Left cardiac atrium (tissue), 4 donors: ENCODE data around the gene EEF1AKMT1. TPM values are rescaled to one million over a fixed set of nuclear protein-coding genes. Genes with fewer than 3 reads are reported as not detected.
A peak's percentile ranks its signal among the peaks of the same experiment; 100 is the strongest.

Experiments used
- ATAC-seq, 2 donors: fragments of 200-7000 bp; cut with Tn5 transposase; one replicate each; pipeline ENCODE4 v1.9.1; 2020; ENCODE audit warnings: mild to moderate bottlenecking in 2 of 2, moderate library complexity in 2 of 2
- DNase-seq: peaks from one replicate; pipeline ENCODE4 v3.0.0-alpha.2; 2020
- intact Hi-C, 2 donors: fragments of 100-400 bp; cut with DNase I; formaldehyde crosslinking; loops; one replicate each; pipeline versions ENCODE4 v1.14.1 to v1.15.1; 2022 to 2023
- long read RNA-seq: library from polyadenylated mRNA; unstranded; transcript quantifications from one replicate; pipeline ENCODE4 v2.0.0, GENCODE V29; 2021
- total RNA-seq, 2 donors: library from RNA; stranded (reverse); fragmentation: NEBNext Ultra II Directional; extraction: Animal tissue kit (Norgen Biotek cat#: 25700); gene quantifications; one replicate each; pipeline ENCODE4 v1.2.1, GENCODE V29; 2021
- donor health status: DM: no; HTN: yes; CAD: no.
- donor health status: DM: no; HTN: yes; CAD: no; lungs with severe emphysema.
- donor health status: DM: yes; HTN: yes; CAD: no.
- donor health status: Dilated cardiomyopathy.

Gene EEF1AKMT1, protein sequence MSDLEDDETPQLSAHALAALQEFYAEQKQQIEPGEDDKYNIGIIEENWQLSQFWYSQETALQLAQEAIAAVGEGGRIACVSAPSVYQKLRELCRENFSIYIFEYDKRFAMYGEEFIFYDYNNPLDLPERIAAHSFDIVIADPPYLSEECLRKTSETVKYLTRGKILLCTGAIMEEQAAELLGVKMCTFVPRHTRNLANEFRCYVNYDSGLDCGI
- total RNA-seq: 10 to 100 TPM in 1 of 2 donors, 1 to 10 TPM in 1; 9.4 to 13.1 TPM
- long read RNA-seq, partial matches to known transcripts: 0 of 4 reads
- long read RNA-seq, other reads (novel, unspliced or antisense): 2 of 4 reads

DNA sequence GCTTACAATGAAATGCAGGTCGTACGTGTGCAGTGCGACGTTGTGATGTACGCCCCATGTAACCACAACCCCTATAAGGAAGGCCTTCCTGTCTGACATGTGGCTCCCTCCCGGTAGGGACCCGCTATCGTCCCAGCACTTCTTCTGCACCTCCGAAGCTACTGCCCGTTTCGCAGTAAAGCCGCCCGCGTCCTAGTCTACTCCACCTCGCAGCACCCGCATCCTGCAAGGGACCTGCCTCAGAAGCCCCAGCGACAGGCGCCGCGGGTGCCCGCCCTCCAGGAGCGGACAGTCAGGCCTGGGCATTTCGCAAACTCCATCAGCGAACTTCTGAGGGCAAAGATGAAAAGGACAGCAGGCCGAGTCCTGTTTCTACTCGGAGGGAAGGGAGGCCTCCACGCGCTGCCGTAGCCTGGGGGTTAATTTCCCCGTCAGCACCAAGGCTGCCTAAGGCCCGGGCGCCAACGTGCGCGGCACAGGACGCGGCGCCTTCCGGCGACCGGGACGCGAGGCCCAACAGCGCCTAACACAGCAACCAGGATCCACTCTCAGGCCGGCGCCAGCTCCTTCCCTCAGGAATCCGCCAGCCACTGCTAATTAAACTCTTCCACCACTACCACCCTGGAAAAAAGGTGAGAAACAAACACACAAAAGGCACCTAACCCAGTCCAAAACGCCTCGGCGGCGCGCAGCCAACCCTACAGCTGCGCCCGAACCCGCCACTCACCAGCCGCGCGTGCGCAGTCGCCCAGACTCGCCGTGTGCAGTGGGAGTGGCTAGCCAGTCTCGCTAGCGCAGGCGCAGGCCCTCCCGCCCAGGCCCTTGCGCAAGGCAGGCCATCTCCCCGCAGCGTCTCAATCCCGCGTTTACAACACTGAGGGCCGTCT is at the start of gene EEF1AKMT1:
EEF1AKMT1 (minus strand) TSS at position 768 of the 887 bp plus-strand sequence. CDS start 16,363 bp downstream, outside the sequence.
- ATAC-seq (peak; percentile 99), DNase-seq (peak; percentile 96)
- intact Hi-C loops: loop anchor here in 1 of 2 donors (10.0 kb wide), 1 partner anchor 51 kb away; no protein-coding TSS in a partner anchor

DNA sequence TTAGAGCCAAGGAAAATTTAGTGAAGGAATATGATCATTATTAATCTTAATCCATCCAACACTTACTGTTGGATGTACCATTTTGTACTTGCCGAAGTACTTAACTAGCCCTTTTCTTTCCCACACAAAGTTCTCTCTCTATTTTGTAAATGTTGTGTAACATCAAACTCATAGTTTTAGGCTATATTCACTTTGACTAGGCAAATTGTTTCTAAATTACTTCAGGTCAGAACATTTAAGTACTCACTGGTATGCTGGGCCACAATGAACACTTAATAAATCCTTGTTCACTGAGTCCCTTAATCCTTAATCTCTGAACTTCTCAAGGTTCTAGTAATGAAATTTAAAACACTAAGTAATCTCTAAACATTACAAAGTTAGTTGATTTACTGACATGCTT is 49.3 kb upstream of the EEF1AKMT1 start:
- DNase-seq (no peak), ATAC-seq (no peak)
- intact Hi-C loops: loop anchor here in 1 of 2 donors (10.0 kb wide), 1 partner anchor 48 kb away; the partner anchor contains the start of gene EEF1AKMT1

DNA sequence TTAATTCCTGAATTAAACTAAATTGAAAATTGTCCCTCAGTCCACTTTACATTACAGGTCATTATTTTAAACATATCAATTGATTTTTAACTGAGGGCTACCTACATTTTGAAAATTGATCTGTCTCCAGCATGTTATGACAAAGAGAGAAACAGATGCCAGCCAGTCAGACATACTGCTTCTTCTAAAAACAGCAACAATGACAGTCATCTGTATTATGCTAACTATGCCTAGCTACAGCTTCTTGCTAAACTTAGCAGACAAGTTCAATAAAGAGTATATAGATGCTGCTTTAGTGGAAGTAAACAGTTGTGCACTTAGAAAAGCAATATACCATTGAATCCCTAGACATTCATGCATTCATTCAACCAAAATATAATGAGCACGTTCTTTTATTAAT is 48.6 kb upstream of the EEF1AKMT1 start:
- intact Hi-C loops: loop anchor here in 1 of 2 donors (10.0 kb wide), 1 partner anchor 48 kb away; the partner anchor contains the start of gene EEF1AKMT1
- DNase-seq: no peak
- ATAC-seq: no peak

GRCh38 chr13:20819715-20820114 is 46.0 kb upstream of the EEF1AKMT1 start:
- ATAC-seq (no peak), DNase-seq (no peak)
- intact Hi-C loops: loop anchor here in 1 of 2 donors (10.0 kb wide), 1 partner anchor 45 kb away; the partner anchor contains the start of gene EEF1AKMT1

DNA sequence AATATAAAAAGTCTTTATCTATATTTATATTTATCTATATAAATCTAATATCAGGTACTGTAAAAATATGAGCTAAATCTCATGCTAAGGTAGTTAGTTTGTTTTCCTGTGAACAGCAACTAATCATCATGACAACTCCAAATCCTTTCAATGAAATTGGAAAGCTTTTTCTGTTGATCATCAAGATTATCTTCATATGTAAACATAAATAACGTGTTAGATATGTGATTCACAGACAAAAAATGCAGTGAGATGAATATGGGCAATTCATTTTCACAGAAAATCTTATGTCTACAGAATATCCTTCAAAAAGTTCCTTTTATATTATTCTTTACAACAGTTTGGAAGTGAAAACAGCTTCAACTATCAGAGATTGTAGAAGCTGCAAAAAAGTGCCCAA is 41.7 kb upstream of the EEF1AKMT1 start:
- ATAC-seq (no peak), DNase-seq (no peak)
- intact Hi-C loops: no loop called here

DNA sequence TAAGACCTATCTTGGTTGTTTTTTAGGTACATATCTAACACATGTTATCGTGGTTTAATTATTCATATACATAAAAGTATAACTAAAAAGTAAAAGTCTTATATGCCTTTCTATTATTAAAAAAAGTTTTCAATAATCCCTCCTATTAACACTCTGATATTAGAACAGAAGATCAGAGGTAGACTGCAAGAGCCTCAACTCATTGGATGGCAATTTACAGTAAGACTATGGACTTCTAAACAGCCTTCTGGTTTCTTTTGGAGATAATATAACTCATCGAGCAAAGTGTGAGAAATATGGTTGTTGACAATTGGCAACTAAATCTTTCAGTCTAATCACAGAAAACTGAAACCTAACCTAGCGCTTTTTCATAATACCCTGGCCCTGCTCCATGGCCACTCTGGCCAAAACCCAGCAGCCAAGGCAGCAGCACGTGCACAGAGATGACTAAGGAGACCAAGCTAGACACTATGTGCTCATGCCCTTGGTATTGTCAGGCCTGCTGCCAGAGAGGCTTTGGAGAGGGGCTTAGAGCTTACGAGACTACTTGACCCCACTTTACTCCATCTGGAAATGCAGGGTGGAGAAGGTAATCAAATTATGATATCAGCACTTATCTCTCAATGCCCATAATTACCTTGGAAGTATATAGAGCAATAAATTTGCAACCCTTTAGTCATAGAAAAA is 40.6 kb upstream of the EEF1AKMT1 start:
- DNase-seq (peak; percentile 86), ATAC-seq (peak; percentile 98)
- intact Hi-C loops: no loop called here

- ATAC-seq (no peak), DNase-seq (no peak)
- intact Hi-C loops: no loop called here
These were observed 39.1 kb upstream of the EEF1AKMT1 start for GRCh38 chr13:20812890-20813289.

GRCh38 chr13:20810808-20811207 is 37.0 kb upstream of the EEF1AKMT1 start:
- intact Hi-C loops: no loop called here
- ATAC-seq (no peak), DNase-seq (no peak)

GRCh38 chr13:20808874-20809273 is 35.1 kb upstream of the EEF1AKMT1 start:
- ATAC-seq: no peak
- DNase-seq: no peak

DNA sequence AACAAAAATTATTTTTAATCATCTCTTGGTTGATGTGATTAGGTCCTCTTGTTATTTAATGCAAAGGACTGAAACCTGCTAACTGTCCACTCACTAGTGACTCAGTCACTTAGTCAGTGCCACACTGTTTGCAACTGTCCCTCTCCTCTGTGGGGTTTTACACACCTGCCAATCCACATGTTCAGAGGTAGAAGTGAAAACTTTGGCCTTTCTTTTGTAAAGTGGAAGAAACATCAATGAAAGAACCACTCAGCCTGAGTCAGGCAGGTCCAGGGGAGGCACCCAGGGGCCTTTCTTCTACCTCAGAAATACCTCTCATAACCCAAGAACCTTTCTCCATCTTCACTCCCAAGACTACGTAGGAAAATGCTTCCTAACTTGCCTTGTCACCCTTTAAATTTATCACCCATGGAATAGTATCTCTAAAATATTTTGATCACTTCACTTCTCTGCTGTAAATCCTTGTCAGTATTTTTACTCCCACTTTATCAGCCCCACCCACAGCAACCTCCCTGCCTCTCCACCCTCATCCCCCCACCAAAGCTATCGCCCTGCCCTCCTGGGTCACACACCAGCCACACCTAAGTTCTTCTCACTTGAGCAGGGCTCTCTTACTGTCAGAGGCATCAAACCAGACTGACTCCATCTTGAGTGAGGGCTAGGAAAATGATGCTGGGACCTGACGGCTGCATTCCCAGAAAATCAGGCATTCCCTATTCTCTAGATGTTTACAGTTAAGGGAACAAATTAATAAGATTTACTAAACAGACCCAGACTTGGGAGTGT is 29.6 kb upstream of the EEF1AKMT1 start:
- no peak for DNase-seq
- no peak for ATAC-seq
- intact Hi-C loops: no loop called here

More at GRCh38 chr13:20808874-20809273, 35.1 kb upstream of the EEF1AKMT1 start:
- intact Hi-C loops: no loop called here

DNA sequence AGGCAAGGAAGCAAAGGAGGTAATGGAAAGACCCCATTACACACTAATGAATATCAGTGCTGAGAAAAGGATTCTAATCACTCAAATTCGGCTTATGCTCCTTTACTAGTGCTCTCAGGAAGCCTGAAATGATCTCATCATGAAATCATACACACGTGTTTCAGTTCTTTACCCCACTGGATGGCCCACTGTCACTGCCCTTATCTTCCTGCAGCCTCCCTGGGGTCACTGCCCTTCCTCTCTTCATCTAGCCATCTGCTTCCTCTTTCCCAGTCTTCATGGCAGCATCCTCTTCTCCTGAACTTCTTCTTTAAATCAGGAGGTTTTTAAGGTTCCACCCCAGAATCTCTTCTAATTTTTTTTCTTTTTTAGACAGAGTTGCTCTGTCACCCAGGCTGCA is 27.9 kb upstream of the EEF1AKMT1 start:
- intact Hi-C loops: no loop called here
- no peak for DNase-seq

DNA sequence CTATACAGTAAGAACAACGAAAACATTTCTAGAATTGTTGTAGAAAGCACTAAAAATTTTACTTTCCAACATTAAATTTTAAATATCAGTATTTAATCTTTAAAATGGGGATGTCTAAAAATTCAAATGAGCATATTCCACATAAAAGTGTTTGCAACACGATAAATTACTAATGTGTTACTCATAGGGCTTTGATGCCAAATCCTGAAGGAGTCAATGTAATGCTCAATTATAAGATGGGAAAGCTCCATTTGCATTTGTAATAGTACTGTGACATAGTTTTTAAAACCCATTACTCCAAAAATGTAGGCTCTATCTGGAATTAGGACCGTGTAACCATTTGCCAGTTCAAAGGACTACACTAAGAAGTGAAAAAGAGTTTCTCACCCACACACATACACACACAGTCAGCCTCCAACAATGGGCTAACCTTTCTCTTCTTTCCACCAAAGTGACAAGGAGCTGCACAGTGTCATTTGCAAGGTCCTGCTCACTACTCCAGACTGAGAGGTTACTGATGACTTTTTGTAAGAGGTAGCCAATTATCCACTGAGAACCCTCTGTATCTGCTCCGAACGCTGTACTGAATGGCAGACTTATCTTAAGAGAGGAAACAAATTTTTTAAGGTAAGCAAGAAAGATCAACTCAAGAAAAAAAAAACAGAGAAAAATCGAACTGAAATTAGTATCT is 26.1 kb upstream of the EEF1AKMT1 start:
- ATAC-seq (peak in 1 of 2 donors; percentile 56), DNase-seq (no peak)
- intact Hi-C loops: no loop called here

More for the DNA sequence above, 27.9 kb upstream of the EEF1AKMT1 start:
- no peak for ATAC-seq

DNA sequence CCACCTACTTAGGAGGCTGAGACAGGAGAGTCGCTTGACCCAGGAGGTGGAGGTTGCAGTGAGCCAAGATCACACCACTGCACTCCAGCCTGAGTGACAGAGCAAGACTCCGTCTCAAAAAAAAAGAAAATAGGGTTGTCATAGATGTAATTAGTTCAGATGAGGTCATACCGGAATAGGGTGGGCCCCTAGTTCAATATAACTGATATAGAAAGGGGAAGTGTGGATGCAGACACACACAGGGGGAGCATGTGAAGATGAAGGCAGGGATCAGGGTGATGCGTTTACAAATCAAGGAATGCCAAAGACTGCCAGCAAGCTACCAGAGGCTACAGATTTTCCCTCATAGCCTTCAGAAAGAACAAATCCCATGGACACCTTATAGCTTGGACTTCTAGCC is 24.3 kb upstream of the EEF1AKMT1 start:
- DNase-seq (no peak), ATAC-seq (no peak)
- intact Hi-C loops: no loop called here

DNA sequence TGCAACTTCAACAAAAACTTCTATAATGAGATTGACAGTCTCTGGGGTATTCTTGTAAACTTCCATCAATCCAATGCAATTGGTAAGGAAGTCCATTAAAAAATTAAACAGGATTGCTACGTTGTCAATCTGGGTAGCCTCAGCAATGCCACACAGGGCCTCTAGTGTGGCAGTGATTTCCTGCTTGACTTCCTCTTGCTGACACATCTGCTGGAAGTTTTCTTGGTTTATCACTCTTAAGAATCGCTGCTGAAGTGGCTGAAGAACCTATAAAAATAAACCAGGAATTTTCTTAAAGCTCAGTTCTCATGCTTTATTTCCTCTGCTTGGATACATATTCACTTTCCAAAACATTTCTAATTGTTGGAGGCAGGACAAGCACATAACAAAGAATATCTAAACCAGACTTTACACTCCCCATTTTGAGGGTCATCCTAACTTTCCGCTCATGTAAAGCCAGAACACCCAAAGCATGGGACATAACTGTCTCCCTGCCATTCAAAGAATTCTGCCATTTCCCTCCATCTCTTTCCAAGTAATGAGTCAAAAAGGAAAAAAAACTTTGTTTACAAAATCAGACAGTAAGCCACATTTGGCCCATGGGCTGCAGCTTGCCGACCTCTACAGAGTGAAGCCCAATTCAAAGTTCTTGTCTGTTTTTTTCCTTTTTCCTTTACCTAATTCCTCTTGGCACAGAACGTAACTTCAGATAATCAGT is 23.2 kb upstream of the EEF1AKMT1 start:
- intact Hi-C loops: no loop called here
- DNase-seq: no peak

GRCh38 chr13:20789665-20790064 is 15.9 kb upstream of the EEF1AKMT1 start:
- intact Hi-C loops: no loop called here
- no peak for DNase-seq
- ATAC-seq: no peak

More for the DNA sequence above, 23.2 kb upstream of the EEF1AKMT1 start:
- ATAC-seq: no peak

DNA sequence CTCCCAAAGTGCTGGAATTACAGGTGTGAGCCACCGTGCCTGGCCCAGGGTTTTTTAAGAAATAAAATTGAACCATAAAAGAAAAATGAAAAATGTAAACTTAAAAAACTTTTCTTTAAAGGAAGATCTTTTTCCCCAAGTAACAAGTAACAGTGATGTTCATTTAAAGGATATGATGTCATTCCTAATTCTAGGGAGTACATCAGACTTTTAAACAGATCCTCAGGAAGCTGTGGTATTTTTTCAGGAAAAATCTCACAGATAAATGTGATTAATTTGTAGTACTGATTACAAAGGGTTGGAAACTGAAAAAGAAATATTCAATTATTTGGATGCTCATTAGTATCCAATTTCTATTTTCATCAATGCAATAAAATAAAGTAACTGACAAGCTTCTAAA is 14.6 kb upstream of the EEF1AKMT1 start:
- DNase-seq: no peak
- intact Hi-C loops: no loop called here
- ATAC-seq: no peak

DNA sequence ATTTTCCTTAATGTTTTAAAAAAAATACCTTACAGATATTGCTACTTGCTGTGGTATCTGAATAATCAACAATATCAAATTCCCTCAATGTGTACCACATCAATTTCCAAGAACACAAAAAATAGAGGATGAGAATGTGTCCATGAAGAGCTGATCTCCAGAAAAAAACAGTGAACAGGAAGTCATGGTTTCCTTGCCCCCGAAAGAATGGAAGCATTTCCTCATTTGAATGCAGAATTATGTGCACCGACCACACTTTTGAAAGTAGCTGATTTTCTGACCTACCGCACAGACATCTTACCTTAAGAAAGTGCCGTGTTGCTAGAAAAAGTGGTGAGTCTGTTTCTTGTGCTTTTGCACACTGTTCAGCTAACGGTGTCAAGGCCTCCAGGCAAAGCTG is 13.4 kb upstream of the EEF1AKMT1 start:
- intact Hi-C loops: no loop called here
- DNase-seq (no peak), ATAC-seq (no peak)
